22Rv1 (cell line): ENCODE measurements around the gene MAMDC2.

ENCODE experiments used
- CTCF ChIP-seq: fragments of 450-650 bp; IDR thresholded peaks from 2 replicates; pipeline ENCODE4 v1.5.1; 2017; ENCODE audit warnings: mild to moderate bottlenecking
- ZFX ChIP-seq: fragments of 450-650 bp; IDR thresholded peaks from 2 replicates; pipeline ENCODE4 v1.6.1; 2017; ENCODE audit warnings: antibody characterized with exemption, borderline replicate concordance

- TF ChIP-seq CTCF (no peak), ZFX (no peak)
Measured at GRCh38 chr9:70172532-70172931, 128.9 kb downstream of the MAMDC2 start.
